HG03045 (cell line): ENCODE results near the gene FAM124A.
"Not testable (repeated sequence)": the region's sequence is repeated elsewhere in the genome, so short reads cannot be mapped to it uniquely, and the experiment has no call there.

Experiments
- ATAC-seq: cut with Tn5 transposase; IDR thresholded peaks from one replicate; pipeline ENCODE4 v1.9.1; 2021; ENCODE audit warnings: mild to moderate bottlenecking, moderate library complexity; ENCODE audit not compliant: unreplicated experiment

Gene FAM124A

DNA sequence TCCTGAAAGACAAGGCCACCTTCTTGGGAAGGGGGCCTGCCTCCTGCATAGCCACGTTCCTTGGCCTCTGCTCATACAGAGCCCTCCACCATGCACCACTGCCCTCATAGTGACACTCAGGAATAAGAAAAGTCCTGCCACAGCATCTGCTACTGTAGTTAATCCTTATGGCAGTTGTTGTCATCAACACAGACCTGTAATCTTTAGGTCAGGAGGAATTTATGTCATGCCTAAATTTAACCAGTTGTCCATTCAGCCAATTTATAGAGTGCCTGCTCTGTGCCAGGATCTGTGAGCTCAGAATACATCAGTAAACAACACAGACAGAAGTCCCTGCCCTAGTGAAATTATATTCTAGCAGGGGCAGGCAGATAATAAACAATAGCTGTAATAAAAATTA lies 44.4 kb downstream of the FAM124A start:
- ATAC-seq = no peak

DNA sequence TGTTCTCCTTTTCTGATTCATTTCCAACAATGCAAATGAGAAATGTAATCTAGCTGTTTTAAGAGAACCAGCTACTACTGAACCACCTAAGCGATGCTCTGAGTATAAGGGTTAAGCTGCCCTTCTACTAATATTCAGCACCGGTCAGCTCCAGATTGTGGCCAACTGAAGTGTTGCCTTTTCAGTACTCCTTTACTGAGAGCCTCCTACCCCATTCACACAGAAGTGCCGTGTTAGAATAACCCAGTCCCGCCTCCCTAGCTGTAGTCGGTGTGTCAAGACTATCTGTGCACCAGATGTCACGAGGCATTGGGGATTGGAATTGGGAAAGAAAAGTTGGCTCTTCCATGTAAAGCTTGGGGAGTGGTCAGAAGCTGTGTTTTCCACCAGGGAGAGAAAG lies 45.4 kb downstream of the FAM124A start:
- no peak for ATAC-seq

DNA sequence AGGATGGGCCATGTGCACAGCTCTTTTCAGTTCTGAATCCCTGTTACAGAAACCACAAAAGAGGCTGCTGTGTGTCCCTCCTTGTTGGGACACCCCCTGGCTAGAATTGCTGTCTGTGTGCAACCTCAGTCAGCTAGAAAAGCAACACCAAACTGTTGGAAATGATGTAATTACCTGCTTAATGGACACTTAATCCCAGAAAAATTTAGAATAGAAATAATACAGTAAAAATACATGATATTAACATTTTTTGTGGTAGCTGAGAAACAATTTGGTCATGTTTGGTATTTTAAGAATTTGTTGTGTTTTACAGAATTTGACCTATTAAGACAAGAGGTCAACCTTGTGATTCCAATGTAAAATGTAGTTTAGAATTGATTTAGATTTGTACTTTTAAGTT lies 46.8 kb downstream of the FAM124A start:
- no peak for ATAC-seq

DNA sequence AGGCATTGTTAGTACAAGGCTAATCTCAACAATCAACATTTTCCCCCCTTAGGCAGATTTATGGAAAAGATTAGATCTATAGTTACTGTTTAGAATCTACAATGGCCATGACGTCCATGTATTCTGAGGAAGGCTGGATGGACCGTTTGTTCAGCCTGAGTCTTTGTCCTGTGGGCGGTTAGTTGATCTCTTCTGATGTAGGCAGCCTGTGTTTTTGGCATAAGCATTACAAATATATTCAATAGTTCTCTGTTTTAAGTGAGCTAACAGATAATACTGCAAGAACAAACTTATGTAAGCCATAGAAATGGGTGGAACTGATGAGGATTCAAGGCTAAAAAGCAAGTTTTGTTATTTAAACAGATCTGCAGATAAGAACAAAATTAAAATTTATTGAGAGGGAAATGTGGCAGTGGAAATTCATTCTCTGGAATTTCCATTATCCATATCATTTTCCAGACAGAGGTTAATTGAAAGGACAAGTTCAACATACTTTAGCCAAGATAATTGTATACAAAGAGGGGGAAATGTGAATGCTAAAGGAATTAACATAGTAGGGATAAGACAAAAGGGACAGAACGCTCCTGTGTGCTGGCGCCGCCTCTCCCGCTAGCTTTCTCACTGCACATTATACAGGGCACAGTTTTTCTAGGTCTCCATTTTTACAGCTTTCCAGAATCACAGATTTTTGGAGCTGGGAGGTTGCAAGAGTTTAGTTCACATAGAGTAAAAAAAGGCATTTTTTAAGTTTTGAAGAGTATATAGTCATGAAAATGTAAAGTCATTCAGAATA lies 48.6 kb downstream of the FAM124A start:
- no peak for ATAC-seq

DNA sequence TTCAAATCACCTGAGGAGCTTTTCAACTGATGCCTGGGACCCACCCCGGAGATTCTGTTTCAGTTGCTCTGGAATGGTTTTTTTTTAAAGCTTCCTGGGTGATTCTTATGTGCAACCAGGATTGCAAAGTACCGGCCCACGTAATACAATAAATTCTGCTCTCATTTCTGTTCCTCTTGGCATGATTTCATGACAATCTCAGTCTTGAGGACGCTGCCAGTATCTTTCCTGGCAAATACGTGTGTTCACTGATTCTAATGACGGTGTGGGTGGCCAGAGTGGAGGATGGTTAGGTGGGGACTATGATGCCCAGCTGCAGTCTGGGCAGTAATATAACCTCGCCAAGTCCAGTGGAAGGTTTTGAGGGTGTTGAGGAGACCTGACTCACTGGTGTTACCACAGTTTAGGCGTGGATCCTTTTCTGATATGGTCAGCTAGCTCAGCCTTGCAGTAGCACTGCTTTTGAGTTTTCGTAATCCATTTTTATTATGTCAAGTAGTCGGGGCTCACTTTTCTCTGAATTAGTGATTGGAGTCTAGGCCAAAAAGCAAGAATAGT lies 49.4 kb downstream of the FAM124A start:
- no peak for ATAC-seq

DNA sequence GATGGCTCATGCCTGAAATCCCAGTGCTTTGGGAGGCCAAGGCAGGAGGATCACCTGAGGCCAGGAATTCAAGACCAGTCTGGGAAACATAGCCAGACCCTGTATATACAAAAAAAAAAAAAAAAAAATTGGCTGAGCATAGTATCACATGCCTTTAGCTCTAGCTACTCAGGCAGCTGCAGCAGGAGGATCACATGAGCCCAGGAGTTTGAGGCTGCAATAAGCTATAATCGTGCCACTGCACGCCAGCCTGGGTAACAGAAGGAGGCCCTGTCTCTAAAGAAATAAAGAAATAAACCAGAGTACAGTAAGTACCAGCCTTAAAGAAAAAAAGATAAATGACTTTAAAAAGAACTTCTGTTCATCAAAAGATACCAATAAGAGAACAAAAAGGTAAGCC lies 52.9 kb downstream of the FAM124A start:
- no peak for ATAC-seq

DNA sequence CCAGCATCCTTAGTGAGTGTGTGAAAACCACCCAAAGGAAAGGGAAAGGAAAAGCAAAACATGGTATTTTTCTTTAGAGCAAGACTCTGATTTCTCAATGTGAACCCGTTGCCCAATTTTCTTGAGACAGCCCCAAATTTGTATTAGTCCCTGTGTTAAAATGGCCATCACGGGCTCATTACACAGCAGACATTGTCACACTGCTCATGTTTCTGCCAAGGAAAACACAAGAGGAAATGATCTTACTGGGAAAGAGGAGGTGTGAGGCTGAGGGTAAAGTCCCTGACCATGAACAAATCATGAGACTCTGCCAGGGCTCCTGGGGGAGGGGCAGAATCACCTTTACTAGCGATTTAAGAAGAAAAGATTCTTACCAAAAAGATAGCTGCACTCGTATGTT lies 54.4 kb downstream of the FAM124A start:
- ATAC-seq = no peak

DNA sequence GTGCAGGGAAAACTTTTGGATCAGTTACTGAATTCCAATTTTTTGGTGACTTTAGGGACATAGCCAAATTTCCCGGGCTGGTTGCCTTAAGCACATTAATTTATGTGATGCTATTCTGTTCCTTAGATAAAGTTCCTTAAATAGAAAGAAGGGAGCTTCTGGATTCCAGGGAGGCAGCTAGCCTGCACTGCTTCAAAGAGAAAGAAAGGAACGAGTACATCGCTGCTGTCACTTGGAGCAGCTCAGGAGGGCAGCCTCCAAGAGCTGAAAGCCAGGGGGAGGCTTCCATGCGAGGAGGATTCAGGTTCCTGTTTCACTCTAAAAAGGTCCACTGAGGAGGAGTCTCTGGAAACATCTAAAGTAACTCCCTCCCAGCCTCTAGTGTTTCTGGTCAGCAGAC lies 55.7 kb downstream of the FAM124A start:
- ATAC-seq = no peak

DNA sequence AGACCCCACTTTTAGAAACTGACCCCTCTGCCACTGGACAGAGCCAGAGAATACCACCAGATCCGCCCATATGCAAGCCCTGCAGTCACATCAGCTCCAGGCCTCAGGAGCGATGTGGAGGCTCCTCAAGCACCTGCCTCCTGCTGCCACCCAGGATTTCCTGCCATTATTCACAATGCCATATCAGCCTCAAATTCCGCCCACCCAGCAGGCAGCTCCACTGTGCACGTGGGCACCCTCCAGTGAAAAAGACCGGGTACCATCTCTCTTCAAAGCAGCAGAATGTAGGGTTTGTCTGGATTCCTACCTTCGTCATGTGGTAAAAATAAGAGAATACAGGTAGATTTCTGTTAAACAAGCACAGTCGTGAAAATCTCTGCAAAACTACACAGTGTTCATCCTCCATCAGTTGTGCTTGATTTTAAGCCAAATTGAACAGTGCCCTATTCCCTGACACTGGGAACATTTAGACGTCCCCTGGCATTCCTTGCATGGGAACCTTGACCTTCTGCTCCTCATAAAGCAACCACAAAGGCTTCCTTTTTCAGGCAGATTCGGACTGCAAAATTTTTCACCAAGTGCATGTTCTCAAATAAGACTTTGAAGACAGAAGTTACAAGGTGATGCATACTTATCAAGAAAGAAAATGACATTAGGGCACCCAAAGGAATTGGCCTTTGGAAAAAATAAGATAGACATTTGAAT lies 56.4 kb downstream of the FAM124A start:
- no peak for ATAC-seq

DNA sequence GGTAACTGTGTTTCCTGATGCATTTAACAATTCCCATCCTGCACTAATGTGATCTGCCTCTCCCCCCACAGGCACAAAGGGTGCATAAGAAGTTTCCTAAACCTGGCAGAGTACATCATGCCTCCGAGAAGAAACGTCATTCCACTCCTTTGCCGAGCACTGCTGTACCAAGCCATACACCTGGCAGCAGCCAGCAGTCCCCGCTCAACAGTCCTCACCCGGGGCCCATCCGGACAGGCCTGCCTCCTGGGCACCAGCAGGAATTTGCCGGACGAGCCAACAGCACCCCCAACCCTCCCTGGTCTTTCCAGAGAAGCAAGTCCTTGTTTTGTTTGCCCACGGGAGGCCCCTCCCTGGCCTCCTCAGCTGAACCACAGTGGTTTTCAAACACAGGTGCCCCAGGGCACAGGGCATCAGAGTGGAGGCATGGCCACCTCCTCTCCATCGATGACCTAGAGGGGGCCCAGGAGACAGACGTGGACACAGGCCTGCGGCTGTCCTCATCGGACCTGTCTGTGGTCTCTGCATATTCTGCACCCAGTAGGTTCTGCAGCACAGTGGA lies 58.3 kb downstream of the FAM124A start:
- no peak for ATAC-seq

DNA sequence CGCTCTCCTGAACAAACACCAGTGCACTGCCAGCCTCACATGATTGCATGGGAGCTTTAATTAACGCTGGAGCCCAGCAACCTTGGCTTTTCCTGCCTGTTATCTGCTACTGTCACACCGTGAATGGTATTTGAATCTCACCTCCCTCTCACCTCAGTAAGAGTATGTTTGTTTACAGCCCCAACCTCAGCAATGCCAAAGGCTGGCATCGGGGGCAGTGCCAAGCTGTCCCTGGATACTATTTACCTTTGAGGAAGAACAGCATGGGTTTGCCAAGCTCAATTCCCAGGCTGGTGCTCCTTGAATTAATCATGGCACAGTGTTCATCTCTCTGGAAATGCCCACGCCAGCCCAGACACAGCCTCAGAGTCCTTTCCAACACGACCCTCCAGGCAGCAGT lies 60.1 kb downstream of the FAM124A start:
- no peak for ATAC-seq

DNA sequence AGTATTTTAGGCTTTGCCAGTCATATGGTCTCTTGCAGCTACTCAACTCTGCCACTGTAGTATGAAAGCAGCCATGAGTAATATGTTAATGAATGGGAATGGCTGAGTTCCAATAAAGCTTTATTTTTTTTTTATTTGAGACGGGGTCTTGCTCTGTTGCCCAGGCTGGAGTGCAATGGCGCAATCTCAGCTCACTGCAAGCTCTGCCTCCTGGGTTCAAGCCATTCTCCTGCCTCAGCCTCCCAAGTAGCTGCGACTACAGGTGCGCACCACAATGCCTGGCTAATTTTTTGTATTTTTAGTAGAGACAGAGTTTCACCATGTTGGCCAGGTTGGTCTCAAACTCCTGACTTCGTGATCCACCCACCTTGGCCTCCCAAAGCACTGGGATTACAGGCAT lies 60.7 kb downstream of the FAM124A start:
- not testable (repeated sequence) for ATAC-seq

DNA sequence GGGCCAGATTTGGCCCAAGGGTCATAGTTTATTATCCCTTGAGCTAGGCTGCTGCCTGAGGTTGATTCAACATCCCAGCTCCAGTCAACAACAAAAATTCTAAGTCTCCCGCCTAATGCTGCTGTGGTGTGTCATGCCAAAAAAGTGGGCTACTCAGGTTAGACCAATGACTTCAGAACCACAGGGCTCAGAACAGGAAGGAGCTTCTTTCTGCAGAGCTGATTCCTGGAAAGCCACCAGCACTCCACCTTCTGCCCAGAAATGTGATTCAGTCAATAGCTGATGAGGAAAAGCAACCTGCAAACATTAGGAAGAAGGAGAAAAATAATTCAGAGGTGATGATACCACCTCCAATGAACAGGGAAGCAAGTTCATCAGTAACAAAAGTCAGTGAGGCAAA lies 61.2 kb downstream of the FAM124A start:
- ATAC-seq = no peak

DNA sequence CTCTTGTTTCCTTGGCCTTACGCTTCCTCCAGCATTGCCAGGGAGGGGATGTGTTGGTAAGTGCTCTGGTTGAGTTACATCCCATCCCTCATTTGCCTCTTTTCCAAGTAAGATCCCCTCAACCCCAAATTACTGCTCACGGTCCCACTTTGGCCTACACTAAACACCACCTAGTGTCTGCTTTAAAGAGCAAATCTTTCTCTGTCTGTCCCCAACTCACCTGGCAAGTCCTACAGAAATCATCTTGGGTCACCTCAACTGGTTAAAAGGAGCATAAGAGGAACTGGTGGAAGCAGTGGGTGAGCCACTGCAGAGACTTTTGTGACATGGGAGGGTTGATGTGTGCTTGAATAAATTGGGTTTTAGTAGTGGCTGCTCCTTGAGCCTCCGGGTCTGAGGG lies 62.1 kb downstream of the FAM124A start:
- ATAC-seq = no peak

DNA sequence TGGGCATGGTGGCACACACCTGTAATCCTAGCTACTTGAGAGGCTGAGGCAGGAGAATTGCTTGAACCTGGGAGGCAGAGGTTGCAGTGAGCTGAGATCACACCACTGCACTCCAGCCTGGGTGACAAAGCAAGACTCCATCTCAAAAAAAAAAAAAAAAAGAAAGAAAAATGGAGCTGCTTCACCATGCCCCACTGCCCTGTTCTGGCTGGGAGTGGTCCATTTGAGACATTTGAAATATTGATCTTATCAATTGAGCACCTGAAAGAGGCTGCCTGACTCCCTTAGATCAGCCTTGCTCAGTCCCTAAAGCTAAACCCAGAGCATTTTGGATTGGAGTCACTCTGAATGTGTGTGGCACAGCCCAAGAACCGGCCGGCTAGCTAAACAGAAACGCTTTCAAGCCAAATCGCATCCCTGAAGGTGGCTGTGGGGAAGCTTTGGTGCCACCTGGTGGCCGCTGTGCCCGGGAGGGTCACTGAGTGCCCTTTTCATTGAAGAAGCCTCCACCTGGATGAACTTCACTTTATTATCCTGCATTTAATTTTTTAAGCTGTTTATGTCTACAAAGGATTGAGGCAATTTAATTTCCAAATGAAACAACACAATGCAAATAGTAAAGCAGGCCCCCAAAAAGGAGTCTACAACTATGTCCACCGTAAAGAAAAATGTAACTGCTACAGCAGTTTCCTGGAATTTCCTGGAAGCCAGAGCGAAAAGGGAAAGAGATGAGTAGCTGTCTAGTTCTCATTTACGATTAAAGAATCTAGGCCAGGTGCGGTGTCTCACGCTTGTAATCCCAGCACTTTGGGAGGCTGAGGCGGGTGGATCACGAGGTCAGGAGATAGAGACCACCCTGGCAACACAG lies 64.2 kb downstream of the FAM124A start:
- peak; percentile 75 for ATAC-seq

DNA sequence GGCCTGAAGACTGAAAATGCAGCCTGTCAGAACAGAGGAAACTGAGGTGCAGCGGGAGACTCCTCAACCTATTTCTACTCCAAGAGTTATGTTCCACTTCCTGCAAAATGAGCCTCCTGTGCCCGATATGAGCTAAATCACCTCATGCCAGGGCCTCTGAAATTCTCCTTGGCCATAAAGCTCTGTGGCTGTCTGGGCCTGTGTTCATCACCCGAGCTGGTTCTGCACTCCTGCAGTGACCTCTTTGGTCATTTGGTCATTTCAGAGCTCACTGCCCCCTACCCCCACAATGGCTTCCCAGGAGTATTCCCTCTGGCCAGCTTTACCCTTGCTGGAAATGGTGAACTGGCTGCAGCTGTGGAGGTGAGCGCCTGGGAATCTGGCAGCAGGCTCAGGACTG lies 65.6 kb downstream of the FAM124A start:
- no peak for ATAC-seq

DNA sequence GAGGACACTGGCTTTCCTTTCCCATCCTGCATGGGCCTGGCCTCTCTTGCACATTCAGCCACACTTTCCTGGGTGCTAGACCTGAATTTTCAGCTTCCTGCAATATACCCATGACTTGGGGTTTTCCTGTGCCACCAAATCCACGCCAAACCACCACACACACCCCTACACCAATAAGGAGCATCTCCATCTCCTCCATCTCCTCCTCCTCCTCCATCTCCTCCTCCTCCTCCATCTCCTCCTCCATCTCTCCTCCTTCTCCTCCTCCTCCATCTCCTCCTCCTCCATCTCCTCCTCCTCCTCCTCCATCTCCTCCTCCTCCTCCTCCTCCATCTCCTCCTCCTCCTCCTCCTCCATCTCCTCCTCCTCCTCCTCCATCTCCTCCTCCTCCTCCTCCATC lies 66.1 kb downstream of the FAM124A start:
- not testable (repeated sequence) for ATAC-seq

DNA sequence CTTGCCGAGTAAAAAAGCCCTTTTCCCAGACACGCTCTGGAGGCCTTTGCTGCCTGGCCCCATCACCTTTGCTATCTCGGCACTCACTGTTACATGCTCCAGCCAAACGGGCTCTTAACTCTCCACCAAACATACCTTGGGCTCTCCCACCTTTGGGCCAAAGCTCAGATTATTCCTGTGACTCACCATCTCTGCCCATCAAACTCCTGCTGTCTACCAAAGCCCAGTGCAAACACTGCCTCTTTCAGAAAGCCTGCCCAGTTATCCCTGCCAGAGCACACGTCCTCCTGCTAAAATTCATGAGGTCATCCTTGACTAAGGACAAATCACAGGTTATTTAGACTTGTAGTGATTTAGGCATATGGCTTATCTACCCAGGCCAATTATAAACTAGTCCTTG lies 69.1 kb downstream of the FAM124A start:
- ATAC-seq = no peak

DNA sequence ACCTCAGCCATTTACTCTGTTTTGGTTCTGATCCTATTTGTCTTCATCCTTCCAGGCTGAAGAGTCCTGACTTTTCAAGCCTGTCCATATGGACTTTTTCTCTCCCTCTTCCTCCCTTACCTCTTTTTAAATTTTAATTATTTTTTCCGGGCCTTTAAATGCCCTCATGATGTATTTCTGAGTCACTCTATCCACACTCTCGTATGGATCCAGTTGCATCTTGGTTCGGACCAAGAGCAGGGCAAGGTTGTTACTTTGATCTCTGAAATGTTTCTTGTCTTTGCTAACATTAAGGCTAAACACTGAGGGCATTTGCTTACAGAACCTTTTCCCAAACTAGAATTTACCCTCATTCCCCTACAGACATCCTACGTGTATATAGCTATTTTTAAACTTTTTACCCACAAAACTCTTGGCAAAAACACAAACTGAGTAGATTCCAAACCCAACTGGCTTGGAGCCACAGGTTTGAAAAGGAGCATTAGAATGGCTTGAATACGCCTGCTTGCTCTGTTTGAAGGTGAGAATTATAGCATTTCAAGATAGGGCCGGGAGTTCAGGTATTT lies 69.9 kb downstream of the FAM124A start:
- no peak for ATAC-seq

DNA sequence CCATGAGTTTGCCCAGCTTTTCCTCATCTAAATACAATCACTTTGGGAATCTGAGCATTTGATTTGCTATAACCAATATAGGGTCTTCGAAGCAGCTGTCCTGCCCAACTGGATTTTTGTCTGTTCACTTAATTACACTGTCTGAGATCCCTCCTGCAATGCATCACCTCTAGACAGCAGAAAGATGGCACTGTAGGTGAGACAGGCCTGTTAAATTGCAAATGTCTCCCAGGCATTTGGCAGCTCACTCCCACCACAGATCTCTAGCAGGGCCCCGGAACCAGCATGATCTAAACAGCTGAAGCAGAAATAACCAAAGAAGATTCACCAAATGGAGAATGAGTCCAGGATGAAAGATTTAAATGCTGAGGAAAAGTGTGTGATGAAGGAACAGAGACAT lies 75.4 kb downstream of the FAM124A start:
- no peak for ATAC-seq

DNA sequence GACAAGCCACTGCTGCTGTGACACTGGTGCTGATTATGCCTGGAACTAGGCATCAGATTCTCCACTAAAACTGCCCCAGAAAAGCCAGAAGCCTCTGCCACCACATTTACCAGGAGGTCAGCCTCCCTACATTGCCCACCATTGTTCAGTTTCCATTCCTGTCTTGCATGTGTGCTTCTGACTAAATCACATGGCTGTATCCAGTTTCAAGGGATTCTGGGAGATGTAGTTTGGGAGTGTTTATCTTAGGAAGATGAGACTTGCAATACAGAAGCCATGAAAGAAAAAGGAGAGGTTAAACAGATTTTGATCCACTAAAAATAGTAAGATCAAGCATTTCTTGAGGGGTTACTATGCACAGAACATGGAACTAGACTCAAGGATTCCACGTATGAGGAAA lies 76.6 kb downstream of the FAM124A start:
- no peak for ATAC-seq
